Measurements from ENCODE around the gene NRN1L. TPM values are rescaled to one million over a fixed set of nuclear protein-coding genes. Genes with fewer than 3 reads are reported as not detected.

NRN1L gene
- total and polyA plus RNA-seq, 2 of the 4 experiments (the other 2 are of a cell fraction) = 0.27 TPM; not detected in 1

- no peaks in the 10 kb centered on the region for H3K9me3 ChIP-seq (ENCODE audit: control insufficient read depth, insufficient read depth, low read length)
- H2BK120ac ChIP-seq (ENCODE audit: low read depth, low read length) = no peak overlapping the region
- H4K20me1 ChIP-seq (ENCODE audit: insufficient read depth, low read length) = peaks cover 24% of the 10 kb centered on the region
- no peak overlapping the region for H3K56ac ChIP-seq (ENCODE audit: extremely low read depth, insufficient read depth, low read length)
- H3K18ac ChIP-seq (ENCODE audit: low read depth, low read length) = no peak overlapping the region
- intact Hi-C loops (cut with micrococcal nuclease) = no loop called here
- no peak overlapping the region for H4K91ac ChIP-seq (ENCODE audit: insufficient read depth, low read depth, low read length)
- H3K14ac ChIP-seq (replicated peaks; ENCODE audit: low read depth, low read length) = no peak overlapping the region
- no TSS peak for BruUV-seq (replicated peaks)
- dilution Hi-C loops (cut with HindIII; ENCODE audit: low sequenced_read_pairs, unreplicated experiment) = no loop called here
- H4K8ac ChIP-seq (ENCODE audit: low read depth in 2 of 2, low read length in 2 of 2) = no peak overlapping the region
- ATAC-seq (ENCODE audit: low read depth) (no peak), DNase-seq (no peak)
- CTCF ChIA-PET = no interaction called here
- peaks cover 8% of the 10 kb centered on the region for H3K4me1 ChIP-seq (ENCODE audit: control insufficient read depth, insufficient read depth, low read length)
- no peak overlapping the region for H2BK15ac ChIP-seq (ENCODE audit: low read depth, low read length)
- POLR2A ChIA-PET (ENCODE audit: unreplicated experiment) = no interaction called here
- H2AK5ac ChIP-seq (ENCODE audit: low read depth, low read length) = no peak overlapping the region
- TF ChIP-seq USF2 (IDR thresholded peaks at IDR 0.05; ENCODE audit: low read depth, low read length) = no peak
- TF ChIP-seq CHD1 (IDR thresholded peaks at IDR 0.05; ENCODE audit: low read depth, low read length) = no peak
- no peak for TF ChIP-seq MAFK (IDR thresholded peaks at IDR 0.05; ENCODE audit: low read depth, low read length)
- no peak for TF ChIP-seq BHLHE40 (IDR thresholded peaks at IDR 0.05; ENCODE audit: low read depth, low read length)
- no peak for TF ChIP-seq POLR2A (IDR thresholded peaks at IDR 0.05; ENCODE audit: low read depth, low read length)
- TF ChIP-seq RFX5 (IDR thresholded peaks at IDR 0.05; ENCODE audit: low read depth, low read length) = no peak
- TF ChIP-seq NFE2L2 (IDR thresholded peaks at IDR 0.05; ENCODE audit: low read depth, low read length) = no peak
- no peak for TF ChIP-seq MXI1 (IDR thresholded peaks at IDR 0.05; ENCODE audit: borderline replicate concordance, low read depth, low read length)
- TF ChIP-seq SMC3 (IDR thresholded peaks at IDR 0.05; ENCODE audit: low read depth, low read length) = no peak
- no peak for TF ChIP-seq CEBPB (IDR thresholded peaks at IDR 0.05; ENCODE audit: low read depth, low read length)
- TF ChIP-seq ELK1 (IDR thresholded peaks at IDR 0.05; ENCODE audit: borderline replicate concordance, low read depth, low read length) = no peak
- no peak for TF ChIP-seq MAZ (IDR thresholded peaks at IDR 0.05; ENCODE audit: borderline replicate concordance, low read depth, low read length)
- TF ChIP-seq RAD21 (IDR thresholded peaks at IDR 0.05; ENCODE audit: low read length) = no peak
- TF ChIP-seq RCOR1 (IDR thresholded peaks at IDR 0.05; ENCODE audit: insufficient replicate concordance, low read length) = no peak
- no peak for TF ChIP-seq CTCF (conservative IDR thresholded peaks at IDR 0.05; ENCODE audit: low read depth, low read length)
- TF ChIP-seq FOS (IDR thresholded peaks at IDR 0.05; ENCODE audit: low read depth, low read length) = no peak
- 98% methylated on average over 5 of the region's 17 CpGs; no CpG with 5 or more reads in 1 of the 2 experiments for WGBS, 2 experiments (ENCODE audit: extremely low coverage in 2 of 2, insufficient read length in 1 of 2)
- peaks cover 8% of the 10 kb centered on the region for H3K9me1 ChIP-seq (ENCODE audit: insufficient read depth, low read length)
- no peak overlapping the region for H3K4me3 ChIP-seq (ENCODE audit: insufficient read depth, low read depth, low read length)
- no peak overlapping the region for H3K27ac ChIP-seq (ENCODE audit: insufficient read depth, low read length)
- H3K23ac ChIP-seq (ENCODE audit: low read depth, low read length) = no peak overlapping the region
- in situ Hi-C loops (cut with MboI; ENCODE audit: low sequenced_read_pairs) = loop anchor here (25.0 kb wide), 1 partner anchor 393 kb away; the partner anchor contains the start of gene RIPOR1
- no peak overlapping the region for H2AFZ ChIP-seq (replicated peaks; ENCODE audit: low read length, poor library complexity)
- no peak overlapping the region for H2BK5ac ChIP-seq (ENCODE audit: low read depth, low read length, poor library complexity, severe bottlenecking)
- H3K4ac ChIP-seq (ENCODE audit: low read depth, low read length) = no peak overlapping the region
- H3K36me3 ChIP-seq (ENCODE audit: control insufficient read depth, insufficient read depth, low read length) = peaks cover 23% of the 10 kb centered on the region
- no peaks in the 10 kb centered on the region for H3K27me3 ChIP-seq (ENCODE audit: control insufficient read depth, insufficient read depth, low read length)
- H3K79me1 ChIP-seq (ENCODE audit: low read depth in 1 of 2, low read length in 2 of 2) = peaks cover 5 to 25% of the 10 kb centered on the region in 2 experiments; a peak in 3 of 4 replicates
- no peak overlapping the region for H4K5ac ChIP-seq (ENCODE audit: low read depth, low read length)
- no peak overlapping the region for H3K9ac ChIP-seq (ENCODE audit: low read depth, low read length)
- no peak overlapping the region for H3K4me2 ChIP-seq (ENCODE audit: low read depth, low read length)
- H2AK9ac ChIP-seq (replicated peaks; ENCODE audit: low read depth, low read length, poor library complexity) = no peak overlapping the region
- no peak overlapping the region for H2BK20ac ChIP-seq (ENCODE audit: low read depth, low read length)
Measured at GRCh38 chr16:67930678-67931211, 46.1 kb downstream of the NRN1L start.
